ENCODE results near the gene VWDE. TPM values are rescaled to one million over a fixed set of nuclear protein-coding genes. Genes with fewer than 3 reads are reported as not detected.

The VWDE gene
- total RNA-seq, 2 donors from 2014 or later = 2.7 to 3.2 TPM

GRCh38 chr7:12325646-12326045 lies 78.0 kb downstream of the VWDE start:
- TF ChIP-seq POLR2A (IDR thresholded peaks at IDR 0.05) (no peak), CTCF (IDR thresholded peaks at IDR 0.05) (no peak), POLR2AphosphoS5 (IDR thresholded peaks at IDR 0.05) (no peak)
- Histone ChIP-seq H3K4me3 (no peak overlapping the region), H3K27me3 (replicated peaks; ENCODE audit: insufficient read depth) (no peaks in the 10 kb centered on the region), H3K27ac (no peak overlapping the region), H3K4me1 (replicated peaks) (no peaks in the 10 kb centered on the region), H3K36me3 (no peaks in the 10 kb centered on the region), H3K9me3 (no peaks in the 10 kb centered on the region)
- intact Hi-C loops (cut with DNase I) = no loop called here
- DNase-seq (ENCODE audit: low spot score) = no peak

- TF ChIP-seq CTCF (IDR thresholded peaks at IDR 0.05) (no peak), POLR2A (IDR thresholded peaks at IDR 0.05) (no peak), POLR2AphosphoS5 (IDR thresholded peaks at IDR 0.05) (no peak)
- Histone ChIP-seq H3K36me3 (no peaks in the 10 kb centered on the region), H3K9me3 (no peaks in the 10 kb centered on the region), H3K27ac (no peak overlapping the region), H3K4me1 (replicated peaks) (no peaks in the 10 kb centered on the region), H3K4me3 (no peak overlapping the region), H3K27me3 (replicated peaks; ENCODE audit: insufficient read depth) (no peaks in the 10 kb centered on the region)
- WGBS = 84% methylated on average over 10 of the region's 10 CpGs
- DNase-seq (ENCODE audit: low spot score) = no peak
- intact Hi-C loops (cut with DNase I) = loop anchor here (2.0 to 5.0 kb wide), 3 partner anchors 255 to 897 kb away; partner anchors contain the start of gene THSD7A
Observed at GRCh38 chr7:12323415-12323814, 80.2 kb downstream of the VWDE start.

GRCh38 chr7:12322903-12323300 lies 80.8 kb downstream of the VWDE start:
- no peak overlapping the region for H3K27ac ChIP-seq
- H3K36me3 ChIP-seq = no peaks in the 10 kb centered on the region
- H3K4me3 ChIP-seq = no peak overlapping the region
- no peaks in the 10 kb centered on the region for H3K9me3 ChIP-seq
- TF ChIP-seq CTCF (IDR thresholded peaks at IDR 0.05) (no peak), POLR2AphosphoS5 (IDR thresholded peaks at IDR 0.05) (no peak), POLR2A (IDR thresholded peaks at IDR 0.05) (no peak)
- DNase-seq (ENCODE audit: low spot score) = no peak
- H3K4me1 ChIP-seq (replicated peaks) = no peaks in the 10 kb centered on the region
- WGBS = 53% methylated on average over 3 of the region's 3 CpGs
- no peaks in the 10 kb centered on the region for H3K27me3 ChIP-seq (replicated peaks; ENCODE audit: insufficient read depth)
- intact Hi-C loops (cut with DNase I) = loop anchor here (2.0 to 5.0 kb wide), 3 partner anchors 254 to 896 kb away; partner anchors contain the start of gene THSD7A

DNA sequence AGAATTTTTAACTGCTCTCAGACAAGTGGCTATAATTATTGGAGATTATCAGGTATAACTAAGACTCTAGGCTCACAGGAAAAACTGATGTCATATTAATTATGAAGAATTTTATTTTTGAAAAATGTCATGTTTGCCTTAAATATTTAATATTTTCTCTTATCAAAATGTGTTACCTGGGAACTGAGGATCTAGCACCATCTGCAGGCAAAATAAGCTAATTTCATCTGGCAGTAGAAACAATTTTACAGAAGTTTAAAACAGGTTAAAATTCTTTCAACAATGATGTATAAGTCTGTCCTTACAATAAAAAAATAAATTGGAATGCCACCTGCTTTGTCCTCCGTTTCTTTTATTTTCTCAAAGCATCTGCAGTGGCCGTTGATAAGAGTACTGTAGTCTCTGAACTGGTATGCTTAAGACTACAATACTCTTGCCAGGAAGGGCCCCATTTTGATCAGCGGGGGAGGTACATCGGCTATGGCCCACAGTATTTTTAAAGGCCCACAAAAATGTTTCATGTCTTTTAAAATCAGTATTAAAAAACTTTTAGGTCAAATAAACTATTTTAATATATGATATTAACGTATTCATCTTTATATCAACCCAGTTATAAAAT lies 81.3 kb downstream of the VWDE start:
- no peak overlapping the region for H3K4me3 ChIP-seq
- TF ChIP-seq CTCF (IDR thresholded peaks at IDR 0.05) (peak in 3 of 4 experiments; percentile 61 to 75 (median 72)), POLR2A (IDR thresholded peaks at IDR 0.05) (no peak)

More for the DNA sequence above, 81.3 kb downstream of the VWDE start:
- intact Hi-C loops (cut with DNase I) = loop anchor here (2.0 to 5.0 kb wide), 3 partner anchors 254 to 896 kb away; partner anchors contain the start of gene THSD7A
- 51% methylated on average over 5 of the region's 5 CpGs for WGBS
- no peaks in the 10 kb centered on the region for H3K36me3 ChIP-seq
- DNase-seq (ENCODE audit: low spot score) = no peak
- H3K9me3 ChIP-seq = no peaks in the 10 kb centered on the region
- no peaks in the 10 kb centered on the region for H3K27me3 ChIP-seq (replicated peaks; ENCODE audit: insufficient read depth)
- H3K27ac ChIP-seq = no peak overlapping the region
- H3K4me1 ChIP-seq (replicated peaks) = no peaks in the 10 kb centered on the region
